ENCODE measurements around the gene URB1. TPM values are rescaled to one million over a fixed set of nuclear protein-coding genes. Genes with fewer than 3 reads are reported as not detected.
A peak's percentile ranks its signal among the peaks of the same experiment; 100 is the strongest.

URB1 gene
- total RNA-seq, 1 donor from 2014 or later, result 15.5 TPM

GRCh38 chr21:32338209-32338921, 54.4 kb downstream of the URB1 start:
- peaks cover 21% of the 10 kb centered on the region for H3K9me3 Mint-ChIP-seq (ENCODE audit: unreplicated experiment)
- TF ChIP-seq CTCF (IDR thresholded peaks at IDR 0.05; ENCODE audit: partially characterized antibody, unreplicated experiment), result no peak
- no peak overlapping the region for H3K4me3 Mint-ChIP-seq (ENCODE audit: unreplicated experiment)
- H3K36me3 Mint-ChIP-seq (ENCODE audit: unreplicated experiment), result peaks cover 7% of the 10 kb centered on the region
- H3K27me3 Mint-ChIP-seq (ENCODE audit: unreplicated experiment), result peaks cover 17% of the 10 kb centered on the region
- H3K27ac Mint-ChIP-seq (ENCODE audit: unreplicated experiment), result peak overlapping the region; percentile 9
- peaks cover 63% of the 10 kb centered on the region for H3K4me1 Mint-ChIP-seq (ENCODE audit: low read depth, unreplicated experiment)
- no peak for DNase-seq

- peak overlapping the region; percentile 100 for H3K27ac Mint-ChIP-seq (ENCODE audit: unreplicated experiment)
- peaks cover 5% of the 10 kb centered on the region for H3K36me3 Mint-ChIP-seq (ENCODE audit: unreplicated experiment)
- H3K4me1 Mint-ChIP-seq (ENCODE audit: low read depth, unreplicated experiment), result peaks cover 72% of the 10 kb centered on the region
These were observed 55.6 kb downstream of the URB1 start for GRCh38 chr21:32337206-32337605.

GRCh38 chr21:32336711-32337110, 56.1 kb downstream of the URB1 start:
- no peak for DNase-seq
- peaks cover 71% of the 10 kb centered on the region for H3K4me1 Mint-ChIP-seq (ENCODE audit: low read depth, unreplicated experiment)
- H3K4me3 Mint-ChIP-seq (ENCODE audit: unreplicated experiment), result peak overlapping the region; percentile 51
- H3K9me3 Mint-ChIP-seq (ENCODE audit: unreplicated experiment), result peaks cover 19% of the 10 kb centered on the region
- H3K36me3 Mint-ChIP-seq (ENCODE audit: unreplicated experiment), result peaks cover 5% of the 10 kb centered on the region
- peak overlapping the region; percentile 100 for H3K27ac Mint-ChIP-seq (ENCODE audit: unreplicated experiment)
- H3K27me3 Mint-ChIP-seq (ENCODE audit: unreplicated experiment), result peaks cover 17% of the 10 kb centered on the region
- TF ChIP-seq CTCF (IDR thresholded peaks at IDR 0.05; ENCODE audit: partially characterized antibody, unreplicated experiment), result no peak

More at GRCh38 chr21:32337206-32337605, 55.6 kb downstream of the URB1 start:
- Mint-ChIP-seq H3K4me3 (ENCODE audit: unreplicated experiment) (no peak overlapping the region), H3K9me3 (ENCODE audit: unreplicated experiment) (peaks cover 19% of the 10 kb centered on the region), H3K27me3 (ENCODE audit: unreplicated experiment) (peaks cover 17% of the 10 kb centered on the region)
- no peak for TF ChIP-seq CTCF (IDR thresholded peaks at IDR 0.05; ENCODE audit: partially characterized antibody, unreplicated experiment)
- DNase-seq, result no peak

GRCh38 chr21:32335601-32336575, 56.9 kb downstream of the URB1 start:
- peaks cover 5% of the 10 kb centered on the region for H3K36me3 Mint-ChIP-seq (ENCODE audit: unreplicated experiment)
- no peak for DNase-seq
- no peak for TF ChIP-seq CTCF (IDR thresholded peaks at IDR 0.05; ENCODE audit: partially characterized antibody, unreplicated experiment)
- H3K27me3 Mint-ChIP-seq (ENCODE audit: unreplicated experiment), result peaks cover 17% of the 10 kb centered on the region
- H3K27ac Mint-ChIP-seq (ENCODE audit: unreplicated experiment), result peak overlapping the region; percentile 100
- H3K9me3 Mint-ChIP-seq (ENCODE audit: unreplicated experiment), result peaks cover 19% of the 10 kb centered on the region
- peak overlapping the region; percentile 80 for H3K4me3 Mint-ChIP-seq (ENCODE audit: unreplicated experiment)
- peaks cover 64% of the 10 kb centered on the region for H3K4me1 Mint-ChIP-seq (ENCODE audit: low read depth, unreplicated experiment)

Data from glutamatergic neuron (in vitro differentiated cells).